G401 (cell line): ENCODE data around the gene GRB7. TPM values are rescaled to one million over a fixed set of nuclear protein-coding genes. Genes with fewer than 3 reads are reported as not detected.
"Not testable (repeated sequence)": the region's sequence is repeated elsewhere in the genome, so short reads cannot be mapped to it uniquely, and the experiment has no call there.

ENCODE experiments used
- DNase-seq: peaks from one replicate; pipeline ENCODE4 v3.0.0-alpha.2; 2015; ENCODE audit warnings: low spot score
- in situ Hi-C: cut with HindIII; loops from 2 replicates; pipeline ENCODE4 v1.10.0; 2016; ENCODE audit warnings: low sequenced_read_pairs, mixed read lengths
- total RNA-seq: library from RNA; depleted of rRNA; stranded (reverse); fragments of >200 nt; shearing (Covaris generic); gene quantifications from 2 replicates; pipeline ENCODE4 v1.2.3, GENCODE V29; 2014; rRNA removed

GRB7 gene
- total RNA-seq = 1.7 and 2.0 TPM in 2 replicates

DNA sequence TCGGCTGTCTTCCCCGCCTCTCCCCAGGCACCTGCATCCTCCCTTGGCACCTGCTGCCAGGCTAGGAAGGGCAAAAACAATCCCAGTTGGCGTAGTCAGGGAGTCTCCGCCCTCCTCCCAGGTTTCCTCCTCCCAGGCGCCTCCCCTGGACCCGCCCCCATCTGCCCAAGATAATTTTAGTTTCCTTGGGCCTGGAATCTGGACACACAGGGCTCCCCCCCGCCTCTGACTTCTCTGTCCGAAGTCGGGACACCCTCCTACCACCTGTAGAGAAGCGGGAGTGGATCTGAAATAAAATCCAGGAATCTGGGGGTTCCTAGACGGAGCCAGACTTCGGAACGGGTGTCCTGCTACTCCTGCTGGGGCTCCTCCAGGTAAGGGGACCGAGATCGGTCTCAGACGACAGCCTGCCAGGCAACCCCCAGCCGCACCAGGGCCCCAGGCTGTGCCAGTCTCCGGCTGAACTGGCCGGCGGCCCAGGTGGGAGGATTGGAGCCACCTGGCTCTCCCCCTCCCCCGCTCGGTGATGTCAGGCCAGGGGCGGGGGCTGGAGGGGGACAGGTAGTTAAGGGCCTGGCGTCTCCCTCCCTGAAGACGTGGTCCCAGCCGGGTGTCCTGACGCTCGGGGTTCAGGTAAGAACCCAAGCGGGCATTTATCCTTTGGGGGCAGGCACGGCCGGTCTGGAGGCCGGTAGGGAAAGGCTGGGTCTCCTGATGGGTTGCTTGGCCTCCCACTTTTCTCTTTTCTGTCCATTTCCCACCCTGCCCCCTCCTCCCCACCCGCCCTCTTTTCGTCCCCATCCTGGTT lies at the start of gene GRB7:
GRB7 (plus strand) TSS at position 179 of the 808 bp plus-strand sequence. CDS start 4,364 bp downstream, outside the sequence.
- in situ Hi-C loops = no loop called here
- DNase-seq = peak; percentile 92

DNA sequence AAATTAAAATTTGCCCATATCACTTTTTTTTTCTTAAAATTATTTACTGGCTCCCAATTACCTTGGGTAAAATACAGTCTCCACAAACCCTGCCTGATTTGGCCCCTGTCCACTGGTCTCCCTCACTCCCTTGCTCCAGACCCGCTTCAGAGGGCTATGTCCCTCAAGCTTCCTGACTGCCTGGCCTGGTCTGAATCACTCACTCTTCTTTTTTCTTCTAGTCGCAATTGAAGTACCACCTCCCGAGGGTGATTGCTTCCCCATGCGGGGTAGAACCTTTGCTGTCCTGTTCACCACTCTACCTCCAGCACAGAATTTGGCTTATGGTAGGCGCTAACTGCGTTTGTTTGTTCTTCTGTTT lies 49.3 kb upstream of the GRB7 start:
- in situ Hi-C loops = loop anchor here (25.0 kb wide), 1 partner anchor 299 kb away; the partner anchor contains the start of gene PSMD3
- DNase-seq = peak; percentile 26

DNA sequence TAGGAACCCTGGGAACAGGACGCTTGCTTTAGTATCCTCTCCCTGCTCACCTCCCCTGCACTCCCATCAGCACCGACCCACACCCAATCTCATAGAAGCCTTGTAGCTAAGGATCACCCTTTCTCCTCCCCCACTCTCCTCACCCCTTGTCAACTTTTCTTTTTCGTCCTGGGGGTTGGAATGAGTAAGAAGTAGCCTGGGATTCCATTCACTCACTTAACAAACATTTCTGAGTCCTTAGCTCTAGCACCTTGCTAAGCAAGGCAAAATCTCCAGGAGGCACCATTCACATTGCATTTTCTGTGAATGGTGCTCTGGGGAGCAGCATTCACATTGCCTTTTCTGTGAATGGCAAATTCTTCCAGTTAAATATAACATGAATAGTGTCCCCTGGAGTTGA lies 48.8 kb upstream of the GRB7 start:
- no peak for DNase-seq
- in situ Hi-C loops = loop anchor here (25.0 kb wide), 1 partner anchor 298 kb away; the partner anchor contains the start of gene PSMD3

DNA sequence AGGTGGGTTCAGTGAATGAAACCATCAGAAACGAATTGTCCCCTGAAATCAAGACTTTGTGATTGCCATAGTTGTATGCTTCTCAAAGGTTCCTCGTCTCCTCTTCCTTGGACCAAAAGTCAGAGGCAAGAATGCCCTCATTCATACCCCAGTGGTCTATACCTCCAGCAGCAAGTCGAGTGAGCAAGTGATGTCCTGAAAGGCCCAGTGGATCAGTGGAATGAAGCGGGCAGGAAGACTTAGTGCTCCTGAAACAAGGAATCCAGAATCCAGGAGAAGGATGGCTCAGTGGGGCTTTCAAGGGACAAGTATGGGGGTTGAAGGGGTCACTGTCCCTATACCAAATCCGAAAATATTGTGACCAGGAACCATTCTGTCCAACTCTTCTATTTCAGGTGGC lies 43.1 kb upstream of the GRB7 start:
- no peak for DNase-seq
- in situ Hi-C loops = loop anchor here (25.0 kb wide), 1 partner anchor 293 kb away; the partner anchor contains the start of gene PSMD3

DNA sequence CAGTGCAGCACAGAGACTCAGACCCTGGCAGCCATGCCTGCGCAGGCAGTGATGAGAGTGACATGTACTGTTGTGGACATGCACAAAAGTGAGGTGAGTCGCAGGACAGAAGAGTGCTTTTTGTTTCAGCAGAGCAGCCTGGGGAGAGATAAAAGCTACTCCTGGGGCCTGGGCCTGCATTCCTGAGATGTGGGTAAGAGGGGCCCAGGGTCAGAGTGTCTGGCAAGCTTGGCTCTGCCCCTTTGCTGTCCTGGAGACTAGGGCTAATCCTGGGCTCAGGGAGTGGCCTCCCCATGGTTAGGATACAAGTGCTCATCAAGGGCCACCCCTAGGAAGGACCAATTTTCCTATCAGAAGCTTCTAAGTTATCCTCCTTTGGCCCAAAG lies 42.7 kb upstream of the GRB7 start:
- in situ Hi-C loops = loop anchor here (25.0 kb wide), 1 partner anchor 292 kb away; the partner anchor contains the start of gene PSMD3
- DNase-seq = no peak

DNA sequence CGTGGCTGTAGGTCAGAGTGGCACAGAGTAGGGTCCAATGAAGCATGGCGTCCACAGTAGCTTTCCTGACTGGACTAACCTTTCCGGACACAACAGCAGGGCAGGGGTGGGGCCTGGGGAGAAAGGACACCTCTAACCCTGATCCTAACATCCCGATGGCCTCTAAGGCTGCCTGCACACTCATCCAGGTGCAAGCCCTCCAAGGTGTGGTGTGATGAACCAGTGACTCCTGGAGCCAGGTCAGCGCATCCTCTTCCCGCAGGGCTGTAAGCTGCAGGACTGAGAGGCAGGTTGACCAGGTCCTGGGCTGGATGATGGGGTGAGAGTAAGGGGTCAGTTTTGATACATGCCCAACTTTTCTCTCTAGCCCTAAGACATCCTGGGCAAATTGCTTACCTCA lies 41.0 kb upstream of the GRB7 start:
- in situ Hi-C loops = loop anchor here (25.0 kb wide), 1 partner anchor 291 kb away; the partner anchor contains the start of gene PSMD3
- DNase-seq = no peak

DNA sequence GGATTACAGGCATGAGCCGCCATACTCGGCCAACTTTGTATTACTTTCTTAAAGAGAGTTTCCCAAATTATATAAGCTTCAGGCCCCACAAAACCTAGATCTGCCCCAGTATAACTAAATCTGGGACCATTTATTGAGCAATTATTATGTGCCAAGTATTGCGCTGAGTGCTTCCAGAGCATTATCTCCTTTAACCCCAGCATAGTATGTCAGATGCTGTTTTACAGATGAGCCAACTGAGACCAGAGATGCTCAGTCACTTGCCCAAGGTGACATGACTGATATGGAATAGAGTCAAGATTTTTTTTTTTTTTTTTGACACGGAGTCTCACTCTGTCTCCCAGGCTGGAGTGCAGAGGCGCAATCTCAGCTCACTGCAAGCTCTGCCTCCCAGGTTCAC lies 39.8 kb upstream of the GRB7 start:
- no peak for DNase-seq
- in situ Hi-C loops = loop anchor here (25.0 kb wide), 1 partner anchor 289 kb away; the partner anchor contains the start of gene PSMD3

DNA sequence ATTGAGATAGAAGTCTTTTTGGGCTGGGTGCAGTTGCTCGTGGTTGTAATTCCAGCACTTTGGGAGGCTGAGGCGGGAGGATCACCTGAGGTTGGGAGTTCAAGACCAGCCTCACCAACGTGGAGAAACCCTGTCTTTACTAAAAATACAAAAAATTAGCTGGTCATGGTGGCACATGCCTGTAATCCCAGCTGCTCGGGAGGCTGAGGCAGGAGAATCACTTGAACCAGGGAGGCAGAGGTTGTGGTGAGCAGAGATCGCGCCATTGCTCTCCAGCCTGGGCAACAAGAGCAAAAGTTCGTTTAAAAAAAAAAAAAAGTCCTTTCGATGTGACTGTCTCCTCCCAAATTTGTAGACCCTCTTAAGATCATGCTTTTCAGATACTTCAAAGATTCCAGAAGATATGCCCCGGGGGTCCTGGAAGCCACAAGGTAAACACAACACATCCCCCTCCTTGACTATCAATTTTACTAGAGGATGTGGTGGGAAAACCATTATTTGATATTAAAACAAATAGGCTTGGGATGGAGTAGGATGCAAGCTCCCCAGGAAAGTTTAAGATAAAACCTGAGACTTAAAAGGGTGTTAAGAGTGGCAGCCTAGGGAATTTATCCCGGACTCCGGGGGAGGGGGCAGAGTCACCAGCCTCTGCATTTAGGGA lies 38.5 kb upstream of the GRB7 start:
- DNase-seq = not testable (repeated sequence)
- in situ Hi-C loops = loop anchor here (25.0 kb wide), 1 partner anchor 288 kb away; the partner anchor contains the start of gene PSMD3

DNA sequence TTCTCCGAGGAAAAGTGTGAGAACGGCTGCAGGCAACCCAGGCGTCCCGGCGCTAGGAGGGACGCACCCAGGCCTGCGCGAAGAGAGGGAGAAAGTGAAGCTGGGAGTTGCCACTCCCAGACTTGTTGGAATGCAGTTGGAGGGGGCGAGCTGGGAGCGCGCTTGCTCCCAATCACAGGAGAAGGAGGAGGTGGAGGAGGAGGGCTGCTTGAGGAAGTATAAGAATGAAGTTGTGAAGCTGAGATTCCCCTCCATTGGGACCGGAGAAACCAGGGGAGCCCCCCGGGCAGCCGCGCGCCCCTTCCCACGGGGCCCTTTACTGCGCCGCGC lies 38.0 kb upstream of the GRB7 start, which contains the start of gene ERBB2:
ERBB2 (plus strand) TSS at position 247 of the 330 bp plus-strand sequence. CDS start 175 bp downstream, outside the sequence.
- DNase-seq = peak; percentile 33
- in situ Hi-C loops = loop anchor here (25.0 kb wide), 1 partner anchor 288 kb away; the partner anchor contains the start of gene PSMD3

DNA sequence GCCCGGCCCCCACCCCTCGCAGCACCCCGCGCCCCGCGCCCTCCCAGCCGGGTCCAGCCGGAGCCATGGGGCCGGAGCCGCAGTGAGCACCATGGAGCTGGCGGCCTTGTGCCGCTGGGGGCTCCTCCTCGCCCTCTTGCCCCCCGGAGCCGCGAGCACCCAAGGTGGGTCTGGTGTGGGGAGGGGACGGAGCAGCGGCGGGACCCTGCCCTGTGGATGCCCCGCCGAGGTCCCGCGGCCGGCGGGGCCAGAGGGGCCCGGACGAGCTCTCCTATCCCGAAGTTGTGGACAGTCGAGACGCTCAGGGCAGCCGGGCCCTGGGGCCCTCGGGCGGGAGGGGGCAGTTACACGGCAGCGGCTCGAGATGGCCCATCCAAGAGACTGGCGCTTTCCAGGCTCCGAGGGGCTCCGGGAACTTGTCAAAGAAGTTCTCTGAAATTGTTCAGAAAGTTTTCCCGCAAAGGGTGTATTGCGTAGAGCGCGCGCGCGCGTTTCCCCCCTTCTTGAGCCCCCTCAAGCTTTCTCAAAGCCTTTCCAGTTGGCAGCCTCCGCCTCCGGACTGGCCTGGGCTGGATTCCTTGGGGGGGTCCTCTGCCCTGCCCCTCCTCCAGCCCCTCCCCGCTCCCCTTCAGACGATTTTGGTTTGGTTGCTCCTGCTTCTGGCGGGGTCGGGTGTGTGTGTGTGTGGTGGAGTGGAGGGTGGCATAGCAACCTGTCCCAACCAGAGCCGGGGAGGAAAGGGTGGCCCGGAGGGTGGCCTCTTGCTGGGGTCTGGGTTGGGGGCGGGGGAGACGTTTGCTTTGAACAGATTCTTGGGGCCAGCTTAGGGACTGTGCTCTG lies 37.4 kb upstream of the GRB7 start:
- no peak for DNase-seq
- in situ Hi-C loops = no loop called here

DNA sequence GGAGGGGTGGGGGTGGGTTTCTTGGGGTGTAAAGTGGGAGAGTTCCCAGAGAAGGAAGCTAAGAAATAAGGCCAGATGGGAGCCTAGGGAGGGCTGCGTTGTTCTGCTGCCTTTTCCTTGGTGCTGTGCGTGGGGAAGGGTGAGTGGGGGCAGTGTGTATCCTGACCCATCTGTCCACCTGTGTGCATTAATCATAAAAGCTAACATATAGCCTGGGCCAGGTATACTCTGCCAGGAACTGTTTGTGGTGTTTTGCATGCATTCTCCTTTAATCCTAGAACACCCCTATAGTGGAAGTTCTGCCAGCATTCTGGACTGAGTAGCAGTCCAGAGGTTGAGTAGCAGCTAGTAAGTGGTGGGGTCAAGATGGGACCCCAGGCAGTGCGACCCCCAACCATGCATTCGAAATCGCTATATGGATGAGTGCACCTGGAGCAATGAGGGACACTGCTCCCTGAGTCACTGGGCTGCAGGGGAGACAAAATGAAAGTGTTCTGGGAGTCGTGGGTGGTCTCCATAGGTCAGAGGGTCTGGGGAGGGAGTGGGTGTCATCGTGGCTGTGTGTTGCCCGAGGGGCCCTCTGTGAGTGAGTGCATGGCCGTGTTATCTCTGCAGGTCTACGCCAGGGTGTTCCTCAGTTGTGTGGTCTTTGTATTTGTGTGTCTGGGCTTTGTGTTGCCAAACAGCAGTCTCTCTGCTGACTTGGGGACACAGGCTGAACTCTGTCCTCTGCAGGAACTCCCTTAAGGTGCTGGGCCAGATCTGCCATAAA lies 36.5 kb upstream of the GRB7 start:
- DNase-seq = no peak
- in situ Hi-C loops = no loop called here

DNA sequence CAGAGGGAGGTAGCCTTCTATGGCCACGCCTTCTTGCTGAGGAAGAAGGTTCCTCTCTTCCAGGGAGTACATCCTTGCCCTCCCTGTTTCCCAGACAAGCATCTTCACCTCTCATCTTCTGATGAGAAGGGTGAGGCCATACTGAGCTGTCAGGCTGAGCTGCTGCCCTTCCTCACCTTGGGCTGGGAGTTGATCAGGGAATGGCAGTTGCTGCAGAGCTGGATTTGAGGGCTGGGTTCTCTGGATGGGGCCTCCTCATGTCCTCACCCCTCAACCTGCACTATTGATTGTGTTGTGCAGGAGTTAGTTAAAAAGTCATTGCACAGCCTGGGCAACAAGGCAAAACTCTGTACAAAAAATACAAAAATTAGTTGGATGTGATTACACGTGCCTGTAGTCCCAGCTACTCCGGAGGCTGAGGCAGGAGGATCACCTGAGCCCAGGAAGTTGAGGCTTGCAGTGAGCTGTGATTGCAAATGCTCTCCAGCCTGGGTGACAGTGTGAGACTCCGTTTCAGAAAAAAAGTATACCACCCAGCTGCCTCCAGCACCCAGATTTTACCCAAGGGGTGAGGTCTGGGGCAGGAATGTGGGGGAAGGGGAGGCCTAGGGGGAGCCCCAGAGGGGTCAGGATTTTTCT lies 35.8 kb upstream of the GRB7 start:
- DNase-seq = no peak
- in situ Hi-C loops = no loop called here

DNA sequence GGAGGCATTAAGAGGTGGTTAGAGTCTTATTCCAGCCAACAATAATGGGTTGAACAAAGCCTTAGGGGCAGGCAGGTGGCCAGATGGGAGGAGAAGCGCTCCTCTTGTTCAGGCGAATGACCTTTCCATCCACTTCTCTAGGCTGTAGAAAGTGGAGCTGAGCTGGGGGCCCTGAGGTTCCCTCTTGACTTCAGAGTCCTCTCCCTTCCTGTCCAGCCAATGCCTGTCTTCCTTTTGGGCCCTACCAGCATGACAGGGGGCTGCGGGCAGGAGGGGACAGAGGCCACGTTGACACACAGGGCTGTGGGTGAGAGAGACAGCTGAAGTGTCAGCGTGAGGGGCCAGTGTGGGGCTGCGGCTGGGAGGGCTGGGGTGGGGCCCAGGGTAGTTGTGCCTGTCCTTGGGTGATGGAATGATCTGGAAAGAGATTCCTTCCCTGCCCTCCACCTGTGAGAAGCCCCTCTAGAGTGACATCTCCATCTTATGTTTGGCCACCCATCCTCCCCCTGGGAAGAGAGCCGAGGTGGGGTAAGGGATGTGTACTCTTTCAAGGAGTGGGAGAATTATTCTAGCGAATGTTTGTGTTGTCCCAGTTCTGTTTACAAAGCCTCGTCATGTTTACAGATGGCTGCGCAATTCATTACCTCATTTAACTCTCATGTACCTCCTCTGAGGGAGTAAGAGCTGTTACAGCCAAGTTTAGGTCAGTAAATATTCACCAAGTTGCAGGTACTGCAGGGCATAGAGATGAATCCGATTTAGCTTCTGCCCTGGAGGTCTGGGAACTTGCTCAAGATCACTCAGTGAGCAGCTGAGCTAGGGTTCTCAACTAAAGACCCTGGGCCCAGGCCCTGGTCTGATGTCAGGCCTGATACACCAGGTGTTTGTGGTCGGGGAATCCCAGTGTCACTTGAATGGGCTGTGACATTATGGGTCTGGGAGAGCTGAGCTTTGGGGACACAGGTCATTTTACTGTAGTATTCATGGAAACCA lies 34.5 kb upstream of the GRB7 start:
- in situ Hi-C loops = no loop called here

DNA sequence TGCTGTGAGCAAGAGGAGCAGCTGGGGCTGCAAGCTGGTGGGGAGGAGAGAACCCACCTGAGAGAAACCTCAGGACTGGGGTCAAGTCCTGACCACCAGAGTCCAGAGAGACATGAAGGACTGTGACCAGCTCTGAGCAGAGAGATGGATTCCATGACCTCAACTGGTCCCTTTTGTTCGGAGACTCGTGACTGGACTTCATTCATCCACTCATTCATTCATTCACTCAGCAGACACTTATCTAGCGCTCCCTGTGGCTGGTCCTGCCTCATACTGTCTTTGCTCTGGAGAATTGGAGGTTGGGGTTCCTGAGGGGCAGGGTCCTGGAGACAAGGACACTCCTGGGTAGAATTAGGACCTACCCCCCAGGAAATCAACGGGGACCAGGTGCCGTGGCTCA lies 33.8 kb upstream of the GRB7 start:
- in situ Hi-C loops = no loop called here
- DNase-seq = no peak

More for the DNA sequence above, 34.5 kb upstream of the GRB7 start:
- DNase-seq = no peak

DNA sequence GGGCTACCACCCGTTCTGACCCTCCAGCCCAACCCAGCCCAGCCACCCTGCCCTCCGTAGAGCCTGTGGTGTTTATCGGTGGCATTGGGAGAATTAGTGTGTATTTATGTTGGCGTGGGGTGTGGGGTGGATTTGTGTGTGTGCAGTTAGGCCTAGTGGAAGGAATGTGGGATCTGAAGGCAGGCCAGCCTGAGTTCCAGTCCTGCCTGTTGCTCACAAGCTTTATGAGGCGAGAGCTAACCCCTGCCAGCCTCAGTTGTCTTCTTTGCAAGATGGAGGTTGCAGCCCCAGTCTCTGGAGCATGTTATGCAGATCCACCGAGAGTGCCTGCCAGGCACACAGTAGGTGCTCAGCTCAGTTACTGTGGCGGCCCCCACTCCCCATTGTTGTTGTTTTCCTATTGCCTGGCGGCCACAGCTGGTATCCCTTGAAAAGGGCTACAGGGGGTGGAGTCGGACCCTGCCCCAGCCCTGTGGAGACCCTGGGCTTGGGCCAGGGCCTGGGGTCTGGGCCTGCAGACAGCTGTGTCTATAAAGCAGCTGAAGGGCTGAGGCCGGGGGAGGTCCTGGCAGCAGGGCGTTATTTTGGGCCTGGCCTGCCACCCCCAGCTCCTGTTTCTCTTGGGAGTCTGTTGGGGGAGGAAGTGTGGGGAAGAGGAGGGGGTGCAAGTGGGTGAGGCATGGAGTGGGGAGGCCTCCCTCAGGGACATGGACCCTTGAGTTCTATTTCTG lies 32.8 kb upstream of the GRB7 start:
- in situ Hi-C loops = no loop called here
- DNase-seq = no peak

DNA sequence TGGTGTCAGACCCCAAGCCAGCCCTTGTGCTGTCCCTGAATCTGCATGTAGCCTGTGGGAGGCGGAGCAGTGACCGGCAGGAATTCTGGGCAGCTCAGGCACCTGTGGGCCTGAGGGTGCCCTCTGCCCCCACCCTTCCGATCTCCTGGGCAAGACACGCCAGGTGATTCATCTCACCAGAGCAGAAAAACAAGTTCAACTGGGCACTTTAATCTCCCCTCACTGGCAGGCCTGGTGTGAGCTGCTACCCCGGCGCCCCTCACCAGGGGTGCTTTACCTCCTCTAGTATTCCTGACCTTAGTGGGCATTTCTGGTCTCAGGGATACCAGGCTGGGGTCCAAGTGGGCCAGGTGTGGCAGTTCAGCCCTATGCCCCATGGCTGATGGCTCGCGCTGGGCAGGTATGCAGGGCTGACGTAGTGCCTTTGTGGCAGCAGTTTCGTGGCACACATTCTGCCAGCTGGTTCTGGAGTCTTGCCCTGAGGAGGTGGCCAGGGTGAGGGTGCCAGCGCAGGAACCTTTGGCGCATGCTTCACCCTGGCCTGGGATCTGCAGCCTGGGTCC lies 31.9 kb upstream of the GRB7 start:
- in situ Hi-C loops = no loop called here
- DNase-seq = no peak
